GM19239 (cell line): ENCODE data around the gene SYT8.

Experiments
- DNase-seq: peaks from one replicate; pipeline ENCODE4 v3.0.0; 2011; ENCODE audit warnings: low spot score; ENCODE audit not compliant: insufficient read length
- FAIRE-seq: peaks from 2 replicates; lab custom pipeline; 2011; peaks lifted over from hg19 to GRCh38; lab: Jason Lieb, UNC

Gene SYT8

GRCh38 chr11:1815751-1816150 is 19.0 kb upstream of the SYT8 start:
- no peak for DNase-seq
- no peak for FAIRE-seq

DNA sequence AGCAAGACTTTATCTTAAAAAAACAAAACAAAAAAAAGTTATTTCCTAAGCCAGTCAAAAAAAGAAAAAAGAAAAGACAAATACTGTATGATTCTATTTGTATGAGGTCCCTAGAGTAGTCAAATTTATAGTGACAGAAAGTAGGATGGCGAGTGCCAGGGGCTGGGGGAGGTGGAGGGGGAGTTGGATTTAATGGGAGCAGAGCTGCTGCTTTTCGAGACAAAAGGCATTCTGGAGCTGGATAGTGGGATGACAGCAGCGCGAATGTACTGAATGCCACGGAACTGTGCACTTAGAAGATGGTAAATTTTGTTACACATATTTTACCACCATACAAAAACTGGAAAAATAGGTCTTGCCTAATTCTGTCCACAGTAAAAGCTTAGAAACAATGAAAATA is 17.8 kb upstream of the SYT8 start:
- DNase-seq (no peak), FAIRE-seq (no peak)

- FAIRE-seq (no peak), DNase-seq (no peak)
These were observed 17.3 kb upstream of the SYT8 start for GRCh38 chr11:1817511-1817910.

DNA sequence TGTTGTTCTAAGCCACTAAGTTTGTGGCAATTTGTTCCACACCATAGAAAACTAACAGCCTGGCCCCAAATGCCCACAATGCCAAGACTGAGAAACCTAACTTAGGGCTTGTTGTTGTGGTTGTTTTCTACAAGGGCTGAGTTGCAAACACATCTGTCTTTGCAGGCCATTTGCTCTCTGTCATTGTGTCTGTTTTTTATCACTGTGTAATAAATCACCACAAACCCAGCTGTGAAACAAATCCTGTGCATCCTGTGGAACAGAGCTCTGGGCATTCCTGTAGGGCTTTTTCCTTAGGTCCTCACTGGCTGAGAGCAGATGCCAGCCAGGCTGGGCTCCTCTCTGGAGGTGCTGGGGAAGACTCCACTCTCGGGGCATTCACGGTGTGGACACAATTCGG is 15.7 kb upstream of the SYT8 start:
- no peak for FAIRE-seq

DNA sequence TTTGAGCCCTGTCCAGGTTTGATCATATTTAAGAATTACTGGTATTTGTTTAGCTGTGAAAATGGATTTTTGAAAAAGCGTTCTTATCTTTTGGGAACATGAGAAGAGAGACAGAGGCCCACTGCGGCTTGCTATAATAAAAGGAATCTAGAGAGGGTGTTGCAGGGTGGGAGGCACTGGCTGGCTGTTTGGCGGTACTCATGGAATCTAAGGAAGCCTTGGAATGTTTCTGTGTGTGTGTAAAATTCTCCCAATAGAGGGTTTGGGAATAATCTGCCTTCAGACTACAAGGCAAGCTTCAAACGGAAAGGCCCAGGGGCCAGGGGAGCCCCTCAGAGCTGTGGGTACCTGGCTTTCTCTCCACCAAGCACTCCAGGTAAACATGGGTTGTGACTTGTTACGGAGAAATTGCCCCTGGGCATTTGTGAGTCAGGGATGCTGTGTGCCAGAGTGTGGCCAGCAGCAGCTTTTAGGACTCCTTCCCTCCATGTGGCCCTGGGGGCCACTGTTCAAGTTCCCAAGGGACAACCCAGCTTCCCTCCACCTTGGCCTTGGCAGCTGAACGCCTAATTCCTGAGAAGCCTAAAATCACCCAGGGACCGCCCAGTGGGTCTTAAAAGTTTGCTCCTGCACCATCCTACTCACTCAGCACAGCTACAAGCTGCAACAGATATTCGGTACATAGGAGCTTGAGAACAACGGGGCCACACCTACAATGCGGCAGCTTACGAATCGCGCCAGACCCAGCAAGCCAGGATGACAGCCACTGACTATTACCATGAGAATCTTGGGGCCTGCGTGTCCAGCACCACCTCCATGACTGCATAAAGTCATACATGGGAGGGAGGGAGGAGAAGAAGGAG is 14.1 kb upstream of the SYT8 start:
- no peak for FAIRE-seq

More for the DNA sequence above, 15.7 kb upstream of the SYT8 start:
- DNase-seq, result no peak

GRCh38 chr11:1821562-1821961 is 13.2 kb upstream of the SYT8 start:
- DNase-seq (no peak), FAIRE-seq (no peak)

More for the DNA sequence above, 14.1 kb upstream of the SYT8 start:
- no peak for DNase-seq

- FAIRE-seq (no peak), DNase-seq (no peak)
These were observed 12.0 kb upstream of the SYT8 start for GRCh38 chr11:1822648-1823375.

GRCh38 chr11:1823376-1824220 is 11.2 kb upstream of the SYT8 start:
- DNase-seq (no peak), FAIRE-seq (no peak)

DNA sequence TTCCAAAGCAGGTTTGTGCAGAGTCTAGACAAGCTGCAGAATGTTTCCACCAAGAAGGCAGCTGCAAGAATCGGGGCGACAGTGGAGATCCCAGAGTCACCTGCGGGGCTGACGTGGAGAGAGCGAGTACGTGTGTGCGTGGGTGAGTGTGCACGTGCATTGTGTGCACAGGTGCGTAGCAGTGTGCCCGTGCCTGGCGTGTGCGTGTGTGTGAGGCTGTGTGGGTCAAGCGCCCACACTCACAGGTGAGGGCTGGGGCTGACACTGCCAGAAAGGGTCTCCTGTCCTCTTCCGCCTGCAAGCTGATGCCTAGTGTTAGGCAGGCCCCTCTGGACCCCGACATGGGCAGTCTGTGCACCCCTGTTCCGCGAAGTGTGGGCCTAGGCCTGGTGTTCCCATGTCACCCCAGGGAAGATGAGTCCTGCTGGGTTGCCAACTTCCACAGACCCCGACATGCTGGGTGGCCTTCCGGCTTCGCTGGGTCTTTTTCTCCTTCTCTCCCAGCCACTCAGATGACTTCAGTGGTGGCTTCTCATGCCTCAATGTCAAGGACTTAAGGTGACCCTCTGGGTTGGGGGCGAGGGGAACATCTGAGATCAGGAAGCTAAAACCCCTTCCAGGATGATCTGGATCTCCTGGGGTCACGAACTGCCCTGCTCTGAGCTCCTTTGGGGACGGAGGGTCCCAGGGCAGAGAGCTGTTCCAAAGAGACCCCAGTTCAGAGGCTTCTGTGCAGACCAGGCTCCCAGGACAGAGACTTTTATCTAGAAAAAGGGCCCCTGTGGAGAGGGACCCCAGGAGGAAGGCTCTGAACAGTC is 10.4 kb upstream of the SYT8 start:
- FAIRE-seq, result no peak

DNA sequence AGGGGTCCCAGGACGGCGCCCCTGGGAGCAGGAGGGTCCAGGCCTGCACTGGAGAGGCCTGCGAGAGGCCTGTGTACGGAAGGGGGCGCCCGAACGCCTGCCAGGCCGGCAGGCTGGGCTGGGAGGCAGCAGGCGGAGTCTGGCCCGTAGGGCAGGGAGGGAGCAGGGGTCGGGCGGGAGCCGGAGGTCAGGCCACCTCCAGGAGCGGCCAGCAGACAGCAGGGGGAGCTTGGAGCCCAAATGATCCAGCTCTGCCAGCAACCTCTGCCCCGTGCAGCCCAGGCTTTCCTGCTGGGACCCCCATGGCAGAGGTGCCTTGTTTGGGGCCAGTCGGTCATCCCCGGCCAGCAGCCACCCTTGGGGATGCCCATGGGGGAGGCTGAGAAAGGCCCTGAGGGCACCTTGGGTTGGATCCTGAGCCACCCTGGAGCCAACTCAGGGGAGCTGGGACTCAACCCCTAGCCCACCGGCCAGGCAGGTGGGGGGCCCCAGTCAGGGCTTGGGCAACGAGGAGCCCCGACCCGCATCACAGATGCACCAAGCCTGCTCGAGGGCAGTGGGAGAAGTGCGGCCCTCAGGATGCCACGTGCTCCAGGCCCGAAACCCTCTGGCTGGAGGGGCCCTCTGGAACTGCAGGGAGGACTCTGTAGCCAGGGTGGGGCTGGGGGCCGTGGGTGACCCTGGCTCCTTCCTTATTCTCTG is 9.6 kb upstream of the SYT8 start:
- no peak for DNase-seq
- FAIRE-seq, result no peak

More for the DNA sequence above, 10.4 kb upstream of the SYT8 start:
- no peak for DNase-seq

GRCh38 chr11:1825785-1826451 is 8.9 kb upstream of the SYT8 start:
- FAIRE-seq, result no peak
- no peak for DNase-seq

DNA sequence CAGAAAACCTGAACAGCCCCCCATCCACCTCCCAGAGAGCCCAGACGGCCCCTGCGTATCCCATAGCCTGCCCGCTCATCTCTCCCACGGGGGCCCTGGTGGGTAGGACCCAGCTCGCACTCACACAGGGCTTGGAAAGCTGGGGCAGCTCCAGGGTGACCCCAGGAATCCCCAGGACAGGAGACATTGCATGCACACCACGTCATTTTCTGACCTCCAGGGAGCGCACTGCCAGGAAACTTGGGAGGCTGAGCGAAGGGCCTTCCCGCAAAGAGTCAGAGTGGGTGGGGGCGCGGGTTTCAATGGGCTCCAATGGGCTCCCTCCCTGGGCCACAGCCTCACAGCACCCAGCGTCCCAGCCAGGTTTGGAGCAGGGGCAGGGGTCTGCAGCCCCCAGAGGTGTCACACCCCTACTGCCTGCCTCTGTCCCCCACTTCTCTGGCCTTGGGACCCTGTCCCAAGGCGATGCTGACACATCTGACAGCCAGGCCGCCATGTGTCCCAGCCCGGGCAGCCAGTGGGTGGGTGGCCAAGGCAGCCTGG is 8.2 kb upstream of the SYT8 start:
- no peak for FAIRE-seq
- DNase-seq, result no peak

GRCh38 chr11:1827095-1827813 is 7.5 kb upstream of the SYT8 start:
- no peak for FAIRE-seq

DNA sequence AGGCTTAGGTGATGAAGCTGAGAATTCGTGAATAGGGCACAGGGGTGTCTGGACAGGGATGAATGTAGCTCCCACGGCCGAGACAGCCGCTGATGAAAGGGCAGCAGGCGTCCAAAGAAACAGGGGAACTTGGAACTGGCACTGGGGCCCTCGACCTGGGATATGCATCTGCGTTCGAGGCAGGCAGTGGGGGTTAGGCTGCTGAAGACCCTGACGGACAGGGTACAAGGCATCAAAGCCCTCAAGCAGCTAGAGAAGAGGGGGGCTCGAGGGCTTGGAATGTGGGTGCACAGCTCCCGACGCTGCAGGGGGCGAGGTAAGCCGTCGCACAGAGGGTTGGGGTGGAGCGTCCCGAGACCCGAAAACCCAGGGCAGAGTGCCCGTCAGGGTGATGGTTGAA is 6.9 kb upstream of the SYT8 start:
- no peak for FAIRE-seq

More at GRCh38 chr11:1827095-1827813, 7.5 kb upstream of the SYT8 start:
- DNase-seq, result no peak

GRCh38 chr11:1828542-1828941 is 6.2 kb upstream of the SYT8 start:
- FAIRE-seq (no peak), DNase-seq (no peak)

More for the DNA sequence above, 6.9 kb upstream of the SYT8 start:
- DNase-seq, result no peak

DNA sequence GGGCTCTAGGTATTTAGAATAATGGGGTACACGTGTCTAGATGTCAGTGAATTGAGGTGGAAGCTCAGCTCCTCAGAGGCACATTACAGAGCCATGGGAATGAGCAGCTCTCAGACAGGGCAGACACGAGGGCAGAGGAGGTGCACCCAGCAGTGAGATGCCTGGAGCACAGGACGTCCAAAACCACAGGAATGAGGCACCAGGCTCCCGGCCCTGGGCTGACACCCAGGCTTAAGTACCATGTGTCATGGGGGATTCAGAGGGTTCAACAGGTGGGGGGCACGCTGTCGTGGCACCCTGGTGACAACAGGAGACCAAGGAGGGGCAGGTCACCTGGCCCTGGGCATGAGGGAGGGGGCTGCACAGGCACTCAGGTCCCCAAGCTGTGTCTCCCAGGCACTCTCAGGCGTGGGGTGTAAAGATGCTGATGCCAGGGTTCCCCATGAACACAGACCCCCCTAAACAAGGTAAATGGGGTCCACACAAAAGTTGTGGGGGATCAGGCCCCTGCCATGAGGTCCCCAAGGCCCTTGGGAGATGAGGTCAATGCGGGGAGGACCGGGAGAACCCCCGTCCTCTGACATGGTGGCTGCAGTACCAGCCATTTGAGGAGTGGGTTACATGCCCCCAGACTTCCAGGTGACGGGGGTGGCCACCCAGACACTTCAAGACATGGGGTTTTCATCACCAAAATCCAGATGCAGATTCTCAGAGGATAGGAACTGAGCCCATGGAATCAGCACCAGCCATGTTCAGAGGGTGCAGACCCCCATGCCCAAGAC is 5.6 kb upstream of the SYT8 start:
- no peak for DNase-seq
- FAIRE-seq, result no peak

GRCh38 chr11:1830004-1830321 is 4.8 kb upstream of the SYT8 start:
- FAIRE-seq (no peak), DNase-seq (no peak)
